Uterus (tissue), 2 donors: ENCODE data around the gene ELP1.
"Not testable (repeated sequence)": the region's sequence is repeated elsewhere in the genome, so short reads cannot be mapped to it uniquely, and the experiment has no call there.

ENCODE experiments used
- POLR2A ChIP-seq, 2 donors: fragments of 450-650 bp; IDR thresholded peaks; one replicate each; pipeline ENCODE4 v1.6.1; 2016; ENCODE audit warnings: antibody characterized with exemption in 2 of 2, mild to moderate bottlenecking in 1 of 2, moderate library complexity in 1 of 2
- TF ChIP-seq, protein P1 (sequence below), 4 experiments: fragments of 200-600 bp in 2 of 4; fragments of 450-650 bp in 2 of 4; sonication (generic) in 2 of 4; IDR thresholded peaks; one replicate each; pipeline ENCODE4 v1.5.1; 2016 to 2019; ENCODE audit warnings: antibody characterized with exemption in 4 of 4, mild to moderate bottlenecking in 2 of 4, moderate library complexity in 1 of 4

DNA sequence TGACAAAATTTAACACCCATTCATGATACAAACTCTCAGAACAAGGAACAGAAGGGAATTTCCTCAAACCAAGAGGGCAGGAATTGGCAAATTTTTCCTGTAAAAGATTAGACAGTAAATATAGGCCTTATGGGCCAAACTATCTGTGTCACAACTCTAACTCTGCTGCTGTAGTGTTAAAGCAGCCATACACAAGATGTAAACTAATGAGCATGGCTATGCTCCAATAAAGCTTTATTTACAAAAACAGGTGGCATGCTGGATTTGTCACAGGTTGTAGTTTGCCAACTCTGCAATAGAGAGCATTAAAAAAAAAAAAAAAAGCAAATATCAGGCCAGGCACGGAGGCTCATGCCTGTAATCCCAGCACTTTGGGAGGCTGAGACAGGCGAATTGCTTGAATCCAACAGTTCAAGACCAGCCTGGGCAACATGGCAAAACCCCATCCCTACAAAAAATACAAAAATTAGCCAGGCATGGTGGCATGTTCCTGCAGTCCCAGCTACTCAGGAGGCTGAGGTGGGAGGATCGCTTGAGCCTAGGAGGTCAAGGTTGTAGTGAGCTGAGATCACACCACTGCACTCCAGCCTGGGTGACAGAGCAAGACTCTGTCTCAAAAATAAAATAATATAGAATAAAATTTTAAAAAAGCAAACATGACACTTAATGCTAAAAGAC is 47.2 kb downstream of the ELP1 start:
- TF ChIP-seq, protein P1, sequence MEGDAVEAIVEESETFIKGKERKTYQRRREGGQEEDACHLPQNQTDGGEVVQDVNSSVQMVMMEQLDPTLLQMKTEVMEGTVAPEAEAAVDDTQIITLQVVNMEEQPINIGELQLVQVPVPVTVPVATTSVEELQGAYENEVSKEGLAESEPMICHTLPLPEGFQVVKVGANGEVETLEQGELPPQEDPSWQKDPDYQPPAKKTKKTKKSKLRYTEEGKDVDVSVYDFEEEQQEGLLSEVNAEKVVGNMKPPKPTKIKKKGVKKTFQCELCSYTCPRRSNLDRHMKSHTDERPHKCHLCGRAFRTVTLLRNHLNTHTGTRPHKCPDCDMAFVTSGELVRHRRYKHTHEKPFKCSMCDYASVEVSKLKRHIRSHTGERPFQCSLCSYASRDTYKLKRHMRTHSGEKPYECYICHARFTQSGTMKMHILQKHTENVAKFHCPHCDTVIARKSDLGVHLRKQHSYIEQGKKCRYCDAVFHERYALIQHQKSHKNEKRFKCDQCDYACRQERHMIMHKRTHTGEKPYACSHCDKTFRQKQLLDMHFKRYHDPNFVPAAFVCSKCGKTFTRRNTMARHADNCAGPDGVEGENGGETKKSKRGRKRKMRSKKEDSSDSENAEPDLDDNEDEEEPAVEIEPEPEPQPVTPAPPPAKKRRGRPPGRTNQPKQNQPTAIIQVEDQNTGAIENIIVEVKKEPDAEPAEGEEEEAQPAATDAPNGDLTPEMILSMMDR (IDR thresholded peaks at IDR 0.05), result not testable (repeated sequence)
- TF ChIP-seq POLR2A (IDR thresholded peaks at IDR 0.05), result not testable (repeated sequence)
